A204.1 (cell line): Measurements from ENCODE around the gene NDUFA6.
"Not testable (repeated sequence)": the region's sequence is repeated elsewhere in the genome, so short reads cannot be mapped to it uniquely, and the experiment has no call there.

ENCODE experiments used
- FAIRE-seq: peaks from 2 replicates; lab custom pipeline; 2012; peaks lifted over from hg19 to GRCh38; lab: Jason Lieb, UNC

The NDUFA6 gene

GRCh38 chr22:42090596-42091454, at the start of gene NDUFA6:
Gene NDUFA6, minus strand, starts transcription at chr22:42090772. Its CDS starts 28 bp downstream, at chr22:42090744.
- FAIRE-seq = peak; percentile 98

- FAIRE-seq = not testable (repeated sequence)
These were observed 49.6 kb upstream of the NDUFA6 start for GRCh38 chr22:42140153-42140552.

- FAIRE-seq = not testable (repeated sequence)
These were observed 48.9 kb upstream of the NDUFA6 start for GRCh38 chr22:42139508-42139907.

- FAIRE-seq = no peak
These were observed 48.4 kb upstream of the NDUFA6 start for GRCh38 chr22:42138972-42139371.

GRCh38 chr22:42138122-42138770, 47.7 kb upstream of the NDUFA6 start:
- no peak for FAIRE-seq

GRCh38 chr22:42135688-42136087, 45.1 kb upstream of the NDUFA6 start:
- FAIRE-seq = not testable (repeated sequence)

- no peak for FAIRE-seq
These were observed 43.8 kb upstream of the NDUFA6 start for GRCh38 chr22:42134100-42135020.

GRCh38 chr22:42132457-42132856, 41.9 kb upstream of the NDUFA6 start:
- no peak for FAIRE-seq

- no peak for FAIRE-seq
These were observed 41.0 kb upstream of the NDUFA6 start for GRCh38 chr22:42131562-42131961.

- not testable (repeated sequence) for FAIRE-seq
These were observed 40.3 kb upstream of the NDUFA6 start, which contains the start of gene CYP2D6 for GRCh38 chr22:42130639-42131431. Gene CYP2D6, minus strand, starts transcription at chr22:42130810. Its CDS starts 19 bp downstream, at chr22:42130791.

- FAIRE-seq = not testable (repeated sequence)
These were observed 39.6 kb upstream of the NDUFA6 start for GRCh38 chr22:42130182-42130581.

GRCh38 chr22:42128776-42129694, 38.5 kb upstream of the NDUFA6 start:
- not testable (repeated sequence) for FAIRE-seq

- not testable (repeated sequence) for FAIRE-seq
These were observed 37.4 kb upstream of the NDUFA6 start for GRCh38 chr22:42128007-42128406.

- FAIRE-seq = no peak
These were observed 37.0 kb upstream of the NDUFA6 start for GRCh38 chr22:42127606-42128005.

- not testable (repeated sequence) for FAIRE-seq
These were observed 33.0 kb upstream of the NDUFA6 start for GRCh38 chr22:42123529-42123928.

GRCh38 chr22:42120231-42121021, 29.9 kb upstream of the NDUFA6 start:
- FAIRE-seq = not testable (repeated sequence)

- no peak for FAIRE-seq
These were observed 26.4 kb upstream of the NDUFA6 start for GRCh38 chr22:42116848-42117424.

GRCh38 chr22:42115420-42115830, 24.9 kb upstream of the NDUFA6 start:
- FAIRE-seq = not testable (repeated sequence)

- no peak for FAIRE-seq
These were observed 24.1 kb upstream of the NDUFA6 start for GRCh38 chr22:42114721-42115120.
